Panc1 (cell line): ENCODE measurements around the gene CRADD.

Experiments used
- CTCF ChIP-seq: fragments of 450-650 bp; IDR thresholded peaks from 2 replicates; pipeline ENCODE4 v1.5.1; 2017; ENCODE audit warnings: mild to moderate bottlenecking
- POLR2AphosphoS5 ChIP-seq: IDR thresholded peaks from 2 replicates; pipeline ENCODE4 v1.6.1; 2012; ENCODE audit warnings: mild to moderate bottlenecking, low read depth, low read length, moderate library complexity
- TCF7L2 ChIP-seq: IDR thresholded peaks from 2 replicates; pipeline ENCODE4 v1.6.1; 2011; ENCODE audit warnings: mild to moderate bottlenecking, low read depth, low read length, inconsistent platforms

- TF ChIP-seq POLR2AphosphoS5 (no peak), CTCF (no peak), TCF7L2 (no peak)
Observed at GRCh38 chr12:93762059-93762719, 85.0 kb downstream of the CRADD start.
